Esophagus squamous epithelium (tissue), 4 donors: ENCODE results near the gene ZNF407.

ENCODE experiments used
- POLR2A ChIP-seq, 4 donors: fragments of 450-650 bp; IDR thresholded peaks; one replicate each; pipeline ENCODE4 v1.6.1; 2017; ENCODE audit warnings: antibody characterized with exemption in 4 of 4, mild to moderate bottlenecking in 4 of 4, moderate library complexity in 3 of 4
- TF ChIP-seq, protein P1 (sequence below), 6 experiments: fragments of 450-650 bp in 4 of 6; fragments of 200-600 bp in 2 of 6; sonication (generic) in 2 of 6; IDR thresholded peaks; one replicate each; pipeline ENCODE4 v1.5.1; 2016 to 2019; ENCODE audit warnings: antibody characterized with exemption in 6 of 6, mild to moderate bottlenecking in 4 of 6, moderate library complexity in 4 of 6

DNA sequence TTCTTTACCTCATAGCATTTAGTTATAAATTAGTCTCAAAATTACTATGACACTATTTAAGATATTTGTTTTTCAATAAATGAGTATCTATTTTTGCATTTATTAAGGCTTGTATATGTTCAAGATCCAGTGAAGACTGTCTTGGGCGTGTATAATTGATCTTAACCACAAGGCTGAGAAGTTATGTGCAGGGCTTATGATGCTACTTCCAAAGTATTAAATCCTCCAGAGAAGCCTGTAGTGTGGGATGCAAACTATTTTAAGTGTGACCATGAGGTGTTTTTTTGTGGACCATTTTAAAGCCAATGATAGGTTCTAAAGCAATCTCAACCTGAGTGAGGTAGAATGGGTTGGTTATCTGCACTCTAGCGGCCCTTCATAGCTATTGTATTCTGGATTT, 219.9 kb downstream of the ZNF407 start:
- no peak for TF ChIP-seq POLR2A (IDR thresholded peaks at IDR 0.05)
- TF ChIP-seq, protein P1, sequence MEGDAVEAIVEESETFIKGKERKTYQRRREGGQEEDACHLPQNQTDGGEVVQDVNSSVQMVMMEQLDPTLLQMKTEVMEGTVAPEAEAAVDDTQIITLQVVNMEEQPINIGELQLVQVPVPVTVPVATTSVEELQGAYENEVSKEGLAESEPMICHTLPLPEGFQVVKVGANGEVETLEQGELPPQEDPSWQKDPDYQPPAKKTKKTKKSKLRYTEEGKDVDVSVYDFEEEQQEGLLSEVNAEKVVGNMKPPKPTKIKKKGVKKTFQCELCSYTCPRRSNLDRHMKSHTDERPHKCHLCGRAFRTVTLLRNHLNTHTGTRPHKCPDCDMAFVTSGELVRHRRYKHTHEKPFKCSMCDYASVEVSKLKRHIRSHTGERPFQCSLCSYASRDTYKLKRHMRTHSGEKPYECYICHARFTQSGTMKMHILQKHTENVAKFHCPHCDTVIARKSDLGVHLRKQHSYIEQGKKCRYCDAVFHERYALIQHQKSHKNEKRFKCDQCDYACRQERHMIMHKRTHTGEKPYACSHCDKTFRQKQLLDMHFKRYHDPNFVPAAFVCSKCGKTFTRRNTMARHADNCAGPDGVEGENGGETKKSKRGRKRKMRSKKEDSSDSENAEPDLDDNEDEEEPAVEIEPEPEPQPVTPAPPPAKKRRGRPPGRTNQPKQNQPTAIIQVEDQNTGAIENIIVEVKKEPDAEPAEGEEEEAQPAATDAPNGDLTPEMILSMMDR (IDR thresholded peaks at IDR 0.05) = no peak
